ENCODE data around the gene FOXJ3.

- TF ChIP-seq CTCF (IDR thresholded peaks at IDR 0.05) (no peak), POLR2A (IDR thresholded peaks at IDR 0.05) (no peak)
These were observed 153.3 kb downstream of the FOXJ3 start for GRCh38 chr1:42181687-42182086.
